ENCODE measurements around the gene OR10H3. TPM values are rescaled to one million over a fixed set of nuclear protein-coding genes. Genes with fewer than 3 reads are reported as not detected.
A peak's percentile ranks its signal among the peaks of the same experiment; 100 is the strongest.

The OR10H3 gene
- total and polyA plus RNA-seq, 10 donors: not detected

DNA sequence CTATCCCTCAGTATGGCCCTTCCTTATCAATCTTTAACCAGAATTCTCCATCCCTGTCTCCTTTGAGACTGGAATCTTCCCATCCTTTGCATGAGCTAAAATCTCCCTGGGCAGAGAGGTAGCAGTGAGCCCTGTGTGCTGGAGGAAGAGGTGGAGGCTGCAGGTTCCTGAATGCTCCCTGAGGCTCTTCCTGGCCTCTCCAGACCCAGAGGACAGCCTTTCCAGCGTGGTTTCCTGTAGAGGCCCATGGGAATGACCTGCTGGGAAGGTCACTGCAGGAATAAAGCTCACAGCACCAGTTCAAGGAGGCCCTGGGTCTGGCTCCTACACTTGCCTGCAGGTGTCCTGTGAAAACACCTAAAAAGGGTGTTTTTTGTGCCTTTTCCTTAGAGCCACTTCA is 5.4 kb upstream of the OR10H3 start:
- Histone ChIP-seq H3K4me1 (no peaks in the 10 kb centered on the region), H3K9me3 (peaks cover 0 to 5% (median 0%) of the 10 kb centered on the region in 8 donors), H3K36me3 (no peaks in the 10 kb centered on the region), H3K27me3 (replicated peaks in 1 of 7) (peaks cover 0 to 19% (median 0%) of the 10 kb centered on the region in 7 donors), H3K4me3 (no peak overlapping the region), H3K27ac (no peak overlapping the region)
- WGBS, 5 donors: 0 to 43% (median 19%) methylated on average over 1 of the region's 1 CpG
- intact Hi-C loops (cut with DNase I; ENCODE audit: low total_unique reads): no loop called here
- TF ChIP-seq POLR2A (IDR thresholded peaks at IDR 0.05): no peak
- TF ChIP-seq POLR2AphosphoS5 (IDR thresholded peaks at IDR 0.05): peak in 1 of 3 donors; percentile 20
- TF ChIP-seq, protein P1, sequence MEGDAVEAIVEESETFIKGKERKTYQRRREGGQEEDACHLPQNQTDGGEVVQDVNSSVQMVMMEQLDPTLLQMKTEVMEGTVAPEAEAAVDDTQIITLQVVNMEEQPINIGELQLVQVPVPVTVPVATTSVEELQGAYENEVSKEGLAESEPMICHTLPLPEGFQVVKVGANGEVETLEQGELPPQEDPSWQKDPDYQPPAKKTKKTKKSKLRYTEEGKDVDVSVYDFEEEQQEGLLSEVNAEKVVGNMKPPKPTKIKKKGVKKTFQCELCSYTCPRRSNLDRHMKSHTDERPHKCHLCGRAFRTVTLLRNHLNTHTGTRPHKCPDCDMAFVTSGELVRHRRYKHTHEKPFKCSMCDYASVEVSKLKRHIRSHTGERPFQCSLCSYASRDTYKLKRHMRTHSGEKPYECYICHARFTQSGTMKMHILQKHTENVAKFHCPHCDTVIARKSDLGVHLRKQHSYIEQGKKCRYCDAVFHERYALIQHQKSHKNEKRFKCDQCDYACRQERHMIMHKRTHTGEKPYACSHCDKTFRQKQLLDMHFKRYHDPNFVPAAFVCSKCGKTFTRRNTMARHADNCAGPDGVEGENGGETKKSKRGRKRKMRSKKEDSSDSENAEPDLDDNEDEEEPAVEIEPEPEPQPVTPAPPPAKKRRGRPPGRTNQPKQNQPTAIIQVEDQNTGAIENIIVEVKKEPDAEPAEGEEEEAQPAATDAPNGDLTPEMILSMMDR (IDR thresholded peaks at IDR 0.05 in 8 of 11, conservative IDR thresholded peaks at IDR 0.05 in 3 of 11): no peak
- DNase-seq: no peak

DNA sequence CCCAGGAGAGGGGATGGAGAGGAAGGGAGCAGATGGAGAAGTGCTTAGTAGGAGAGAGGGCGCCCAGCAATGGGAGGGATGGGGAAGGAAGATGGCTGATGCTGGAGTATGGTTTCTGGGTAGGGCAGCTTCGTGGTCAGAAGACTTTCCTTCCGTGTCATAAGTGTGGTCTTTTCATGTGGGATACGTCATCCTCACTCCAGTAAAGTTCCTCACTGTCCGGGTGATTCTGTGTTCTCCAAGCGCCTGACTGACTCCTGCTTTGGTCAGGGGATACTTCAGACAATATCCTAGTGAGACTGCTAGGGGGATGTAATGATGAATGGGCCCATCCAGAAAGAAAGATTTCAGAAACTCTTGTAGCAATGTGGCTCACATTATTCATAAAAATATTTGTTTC is 3.9 kb upstream of the OR10H3 start:
- Histone ChIP-seq H3K27me3 (replicated peaks in 1 of 7) (peaks cover 0 to 5% (median 0%) of the 10 kb centered on the region in 7 donors), H3K4me1 (no peaks in the 10 kb centered on the region), H3K4me3 (no peak overlapping the region), H3K36me3 (no peaks in the 10 kb centered on the region), H3K27ac (no peak overlapping the region), H3K9me3 (peaks cover 0 to 5% (median 0%) of the 10 kb centered on the region in 8 donors)
- DNase-seq: no peak
- 52 to 70% (median 58%) methylated on average over 6 of the region's 6 CpGs for WGBS, 5 donors
- TF ChIP-seq POLR2AphosphoS5 (IDR thresholded peaks at IDR 0.05) (no peak), POLR2A (IDR thresholded peaks at IDR 0.05) (no peak)
- TF ChIP-seq, protein P1 (IDR thresholded peaks at IDR 0.05 in 8 of 11, conservative IDR thresholded peaks at IDR 0.05 in 3 of 11): no peak
- intact Hi-C loops (cut with DNase I; ENCODE audit: low total_unique reads): no loop called here

DNA sequence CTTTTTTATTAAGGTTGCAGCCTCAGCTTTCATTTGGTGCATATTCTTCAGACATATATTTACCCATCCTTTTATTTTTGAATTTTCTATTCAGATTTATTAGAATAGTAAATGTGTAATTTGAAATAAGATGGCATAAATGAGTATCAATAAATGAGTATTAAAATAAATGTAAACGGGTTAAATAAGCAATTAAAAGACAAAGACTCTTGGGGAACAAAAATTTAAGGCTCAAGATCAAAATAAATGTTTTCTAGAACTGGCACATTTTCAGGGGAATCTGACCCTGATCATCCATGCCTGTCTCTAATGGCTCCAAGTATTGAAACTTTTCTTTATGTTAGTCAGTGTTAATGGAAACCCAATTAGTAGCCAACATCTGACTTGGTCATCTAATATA is 3.0 kb downstream of the OR10H3 start:
- Histone ChIP-seq H3K9me3 (peaks cover 4 to 29% (median 18%) of the 10 kb centered on the region in 8 donors), H3K27ac (no peak overlapping the region), H3K36me3 (no peaks in the 10 kb centered on the region), H3K27me3 (replicated peaks in 1 of 7) (peaks cover 0 to 35% (median 0%) of the 10 kb centered on the region in 7 donors), H3K4me1 (no peaks in the 10 kb centered on the region), H3K4me3 (no peak overlapping the region)
- 60 to 79% (median 70%) methylated on average over 1 of the region's 1 CpG for WGBS, 5 donors
- intact Hi-C loops (cut with DNase I; ENCODE audit: low total_unique reads): no loop called here
- TF ChIP-seq POLR2AphosphoS5 (IDR thresholded peaks at IDR 0.05): no peak
- no peak for TF ChIP-seq POLR2A (IDR thresholded peaks at IDR 0.05)
- TF ChIP-seq, protein P1 (IDR thresholded peaks at IDR 0.05 in 8 of 11, conservative IDR thresholded peaks at IDR 0.05 in 3 of 11): no peak
- DNase-seq: no peak

DNA sequence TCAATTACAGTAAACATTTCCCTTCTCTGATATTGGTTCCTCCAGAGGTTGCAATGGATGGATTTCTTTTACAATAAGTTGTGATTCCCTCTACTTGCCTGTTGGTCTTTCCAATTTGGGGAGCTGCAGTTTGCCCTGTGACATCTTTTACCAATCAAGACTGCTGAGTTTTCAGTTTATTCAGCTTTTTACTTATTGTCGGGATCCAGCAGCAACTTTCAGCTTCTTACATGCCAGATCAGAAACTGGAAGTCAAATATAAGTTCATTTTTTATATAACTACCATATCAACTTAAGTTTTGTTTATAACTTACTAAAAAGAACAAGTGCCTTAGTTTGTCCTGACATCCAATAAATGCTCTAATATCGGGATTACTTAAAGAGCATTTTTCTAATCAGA is 10.5 kb downstream of the OR10H3 start:
- 84 to 94% (median 88%) methylated on average over 2 of the region's 2 CpGs for WGBS, 5 donors
- H3K27me3 ChIP-seq (replicated peaks in 1 of 7): peaks cover 0 to 69% (median 11%) of the 10 kb centered on the region in 7 donors
- TF ChIP-seq POLR2A (IDR thresholded peaks at IDR 0.05) (no peak), POLR2AphosphoS5 (IDR thresholded peaks at IDR 0.05) (no peak)
- TF ChIP-seq, protein P1 (IDR thresholded peaks at IDR 0.05 in 8 of 11, conservative IDR thresholded peaks at IDR 0.05 in 3 of 11): no peak

More for the DNA sequence above, 10.5 kb downstream of the OR10H3 start:
- intact Hi-C loops (cut with DNase I; ENCODE audit: low total_unique reads): no loop called here
- no peak for DNase-seq
- Histone ChIP-seq H3K4me3 (no peak overlapping the region), H3K4me1 (no peaks in the 10 kb centered on the region), H3K9me3 (peaks cover 0 to 7% (median 0%) of the 10 kb centered on the region in 8 donors), H3K36me3 (no peaks in the 10 kb centered on the region), H3K27ac (no peak overlapping the region)

Data from spleen (tissue), 11 donors.